Measurements from ENCODE around the gene PARD6B.
A peak's percentile ranks its signal among the peaks of the same experiment; 100 is the strongest.
"Not testable (repeated sequence)": the region's sequence is repeated elsewhere in the genome, so short reads cannot be mapped to it uniquely, and the experiment has no call there.

PARD6B gene, protein sequence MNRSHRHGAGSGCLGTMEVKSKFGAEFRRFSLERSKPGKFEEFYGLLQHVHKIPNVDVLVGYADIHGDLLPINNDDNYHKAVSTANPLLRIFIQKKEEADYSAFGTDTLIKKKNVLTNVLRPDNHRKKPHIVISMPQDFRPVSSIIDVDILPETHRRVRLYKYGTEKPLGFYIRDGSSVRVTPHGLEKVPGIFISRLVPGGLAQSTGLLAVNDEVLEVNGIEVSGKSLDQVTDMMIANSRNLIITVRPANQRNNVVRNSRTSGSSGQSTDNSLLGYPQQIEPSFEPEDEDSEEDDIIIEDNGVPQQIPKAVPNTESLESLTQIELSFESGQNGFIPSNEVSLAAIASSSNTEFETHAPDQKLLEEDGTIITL

DNA sequence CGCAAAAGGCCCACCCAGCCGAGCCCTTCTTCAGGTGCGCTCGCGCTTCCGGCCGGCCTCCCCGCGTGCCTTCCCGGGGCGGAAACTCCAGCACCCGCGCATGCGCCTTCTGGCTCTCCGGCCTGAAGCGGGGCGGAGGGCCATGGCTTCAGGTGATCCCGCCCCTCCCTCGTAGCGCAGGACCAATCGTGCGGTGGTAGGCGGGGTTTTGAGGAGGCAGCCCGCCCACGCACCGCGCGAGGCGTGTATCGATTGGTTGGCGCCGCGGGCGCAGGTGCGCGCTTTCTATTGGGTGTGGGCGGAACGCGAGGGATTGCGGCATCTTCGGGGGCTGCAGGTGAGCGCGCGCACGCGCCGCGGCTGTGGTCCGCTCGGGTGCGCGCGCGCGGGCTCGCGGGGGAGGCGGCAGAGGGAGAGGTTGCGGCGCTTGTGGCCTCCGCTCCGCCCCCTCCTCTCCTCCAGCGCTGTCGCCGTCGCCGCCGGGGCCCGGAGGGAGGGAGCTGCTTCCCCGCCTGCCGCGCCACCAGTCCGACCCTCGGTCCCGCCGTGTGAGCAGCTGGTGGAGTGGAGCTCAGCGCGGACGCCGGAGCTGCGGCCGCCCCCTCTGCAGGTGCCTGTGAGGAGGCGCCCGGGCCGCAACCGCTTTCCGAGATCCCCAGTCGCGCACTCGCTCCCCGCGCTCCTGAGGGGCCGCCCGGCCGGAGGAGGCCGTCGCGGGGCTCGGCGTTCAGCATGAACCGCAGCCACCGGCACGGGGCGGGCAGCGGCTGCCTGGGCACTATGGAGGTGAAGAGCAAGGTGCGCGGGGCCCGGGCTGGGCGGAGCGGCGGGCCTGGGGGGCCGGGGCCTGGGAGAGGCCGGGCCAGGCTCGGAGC is at the start of gene PARD6B:
Gene PARD6B, plus strand, starts transcription at position 526 of the 875 bp plus-strand sequence. Its CDS starts 207 bp downstream, at position 733.
- peak; percentile 97 to 98 for DNase-seq

DNA sequence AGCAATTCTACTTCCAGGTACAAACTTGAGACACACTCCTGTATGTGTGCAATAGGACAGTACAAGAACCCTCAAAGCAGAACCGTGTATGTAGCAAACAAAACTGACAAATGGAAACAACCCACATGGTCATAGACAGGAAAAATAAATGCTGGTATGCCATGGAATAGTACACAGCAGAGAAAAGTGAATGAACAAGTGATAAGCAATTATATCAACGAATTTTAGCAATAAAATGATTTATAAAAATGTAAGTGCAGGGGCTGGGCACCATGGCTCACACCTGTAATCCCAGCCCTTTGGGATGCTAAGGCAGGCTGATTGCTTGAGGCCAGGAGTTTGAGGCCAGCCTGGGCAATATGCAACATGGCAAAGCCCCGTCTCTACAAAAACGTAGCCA is 49.3 kb upstream of the PARD6B start:
- DNase-seq, result no peak

DNA sequence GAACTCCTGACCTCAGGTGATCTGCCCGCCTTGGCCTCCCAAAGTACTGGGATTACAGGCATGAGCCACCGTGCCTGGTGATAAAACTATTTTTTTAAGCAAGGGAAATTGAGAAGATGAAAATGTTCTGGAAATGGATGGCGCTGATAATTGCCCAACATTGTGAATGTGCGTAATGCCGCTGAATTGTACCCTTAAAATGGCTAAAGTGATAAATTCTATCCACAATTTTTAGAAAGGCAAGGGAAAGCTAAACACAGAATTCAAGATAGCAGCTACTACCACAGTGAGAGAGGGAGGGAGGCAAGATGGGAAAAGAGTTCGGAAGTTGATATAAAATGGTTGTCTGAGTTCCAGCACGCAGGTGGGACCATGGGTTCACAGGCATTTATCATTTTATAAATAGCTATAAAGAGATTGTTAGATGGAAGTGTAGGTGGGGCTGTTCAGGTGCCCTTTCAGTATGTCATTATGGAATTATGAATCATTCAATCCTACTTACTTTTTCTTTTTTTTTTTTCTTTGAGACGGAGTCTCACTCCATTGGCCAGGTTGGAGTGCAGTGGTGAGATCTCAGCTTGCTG is 48.3 kb upstream of the PARD6B start:
- no peak for DNase-seq

DNA sequence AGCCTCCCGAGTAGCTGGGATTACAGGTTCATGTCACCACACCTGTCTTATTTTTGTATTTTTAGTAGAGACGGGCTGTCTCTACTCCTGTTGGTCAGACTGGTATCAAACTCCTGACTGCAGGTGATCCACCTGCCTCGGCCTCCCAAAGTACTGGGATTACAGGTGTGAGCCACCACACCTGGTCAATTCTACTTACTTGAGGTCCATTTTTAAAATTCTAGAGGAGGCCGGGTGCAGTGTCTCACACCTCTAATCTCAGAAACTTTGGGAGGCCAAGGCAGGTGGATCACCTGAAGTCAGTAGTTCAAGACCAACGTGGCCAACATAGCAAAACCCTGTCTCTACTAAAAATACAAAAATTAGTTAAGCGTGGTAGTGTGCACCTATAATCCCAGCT is 47.8 kb upstream of the PARD6B start:
- no peak for DNase-seq

DNA sequence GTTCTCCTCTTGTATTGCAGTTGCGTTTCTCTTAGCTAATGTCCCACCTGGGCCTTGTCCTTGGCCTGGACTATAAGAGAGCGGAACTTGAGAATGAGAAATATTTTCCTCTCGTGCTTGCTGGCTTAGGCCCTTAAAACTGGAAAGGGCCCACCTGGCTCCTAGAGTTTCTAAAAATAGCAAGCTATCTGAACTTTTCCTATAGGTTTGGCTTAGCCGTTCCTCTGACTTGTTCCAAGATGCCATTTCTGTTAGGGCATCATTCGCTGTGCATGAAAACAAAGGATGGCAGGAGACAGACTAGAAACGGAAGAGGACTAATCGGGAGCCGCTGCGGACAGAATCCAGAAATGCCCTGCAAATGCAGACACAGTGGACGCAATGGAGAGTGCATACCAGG is 44.6 kb upstream of the PARD6B start:
- no peak for DNase-seq

DNA sequence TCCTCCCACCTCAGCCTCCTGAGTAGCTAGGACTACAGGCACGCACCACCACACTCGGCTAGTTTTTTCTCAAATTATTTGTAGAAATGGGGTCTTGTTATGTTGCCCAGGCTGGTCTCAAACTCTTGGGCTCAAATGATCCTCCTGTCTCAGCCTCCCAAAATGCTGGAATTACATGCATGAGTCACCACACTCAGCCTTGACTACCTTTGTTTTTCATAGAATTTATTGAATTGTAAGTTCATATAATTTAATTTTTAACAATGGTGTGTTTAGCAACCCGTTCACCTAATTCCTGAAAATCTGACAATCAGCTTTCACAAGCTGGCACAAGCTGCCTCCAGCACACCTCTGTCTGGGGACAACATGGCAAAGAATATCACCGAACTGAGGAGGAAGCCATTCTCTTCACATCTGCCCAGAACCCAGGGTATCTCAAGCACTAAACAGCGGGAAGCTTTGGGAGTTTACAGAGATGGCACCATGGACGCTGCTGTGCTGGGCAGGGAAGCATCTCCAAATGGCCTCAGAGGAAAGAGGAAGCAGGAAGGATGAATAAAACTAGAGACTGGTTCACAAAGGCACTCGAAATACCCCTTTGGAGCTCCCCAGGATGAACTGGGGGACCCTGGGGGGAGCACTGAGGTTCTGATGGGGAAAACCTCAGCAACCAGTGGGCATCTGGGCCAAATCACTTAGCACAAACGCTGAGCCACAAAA is 43.0 kb upstream of the PARD6B start:
- DNase-seq, result no peak

DNA sequence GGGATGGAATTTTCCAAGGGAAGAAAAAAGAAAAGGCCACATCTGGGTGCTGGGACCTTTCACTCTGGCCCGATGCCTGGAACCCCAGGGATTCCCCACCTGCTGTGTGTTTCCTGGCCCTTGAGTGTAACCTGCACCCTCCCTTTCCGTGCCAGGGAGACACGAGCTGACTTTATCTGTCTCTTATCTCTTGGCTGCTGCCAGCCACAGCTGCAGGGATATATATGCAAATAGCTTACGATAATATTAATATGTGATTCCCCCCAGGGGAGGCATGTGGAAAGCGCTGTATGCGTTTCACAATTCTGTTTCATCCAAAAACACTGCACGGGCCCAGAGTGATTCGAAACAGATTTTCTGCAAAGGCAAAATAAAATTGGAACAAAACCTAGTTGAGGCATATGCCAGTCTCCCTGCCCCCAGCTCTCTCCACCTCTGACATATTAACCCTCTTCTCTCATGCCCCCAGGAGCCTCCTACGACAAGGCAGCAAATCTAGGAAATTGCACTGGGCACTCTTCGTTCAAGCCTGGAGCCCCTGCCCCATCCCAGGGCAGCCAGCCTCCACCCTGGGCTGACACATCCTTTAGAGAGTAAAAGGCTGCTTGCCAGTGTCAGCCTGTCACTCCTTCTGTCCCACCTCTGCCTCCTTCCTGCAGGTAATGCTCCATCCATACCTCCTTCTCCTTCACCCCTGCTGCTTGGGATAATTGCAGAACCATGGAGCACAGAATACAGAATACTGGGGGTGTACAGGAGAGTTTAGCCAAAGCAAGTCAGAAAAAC is 41.3 kb upstream of the PARD6B start:
- DNase-seq, result no peak

DNA sequence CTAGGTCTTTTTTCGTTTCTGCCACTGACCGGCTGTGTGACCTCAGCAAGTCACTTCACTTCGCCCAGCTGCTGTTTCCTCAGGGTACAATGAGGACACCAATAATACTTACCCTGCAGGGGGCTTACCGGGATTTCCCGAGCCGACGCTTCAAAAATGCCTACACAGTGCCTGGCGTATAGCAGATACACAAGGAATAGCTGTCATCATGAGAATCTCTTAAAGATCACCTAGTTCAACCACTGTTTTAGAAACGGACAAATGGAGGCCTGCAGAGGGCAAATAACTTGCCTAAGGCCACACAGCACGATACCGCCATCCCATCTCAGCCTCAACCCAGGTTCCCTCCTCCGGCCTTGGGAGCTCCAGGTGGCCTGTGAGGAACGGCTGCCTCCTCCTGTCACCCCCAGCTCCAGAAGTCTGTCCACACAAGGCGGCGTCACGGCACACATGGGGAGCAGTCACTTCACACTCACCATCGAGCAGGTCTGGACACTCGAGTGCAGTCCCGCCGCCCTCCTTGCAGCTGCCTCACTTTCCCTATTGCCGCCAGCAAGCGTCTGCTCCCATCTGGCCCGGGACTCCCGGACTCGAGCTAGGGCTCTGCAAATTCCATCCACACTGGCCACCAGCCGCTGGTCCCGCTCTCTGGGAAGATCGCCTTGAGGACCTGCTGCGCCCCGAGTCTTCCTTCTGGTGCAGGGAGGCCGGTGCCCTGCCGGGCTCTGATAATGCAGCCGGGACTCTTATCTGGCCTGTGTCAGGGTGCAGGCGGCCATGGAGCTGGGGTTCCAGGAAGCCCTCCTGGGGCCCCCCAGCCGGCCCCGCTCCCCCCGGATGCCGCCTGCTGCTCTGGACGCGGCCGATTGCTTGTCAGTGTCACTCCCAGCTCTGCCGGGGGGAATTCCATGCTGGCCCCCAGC is 40.5 kb upstream of the PARD6B start, which contains the start of gene RIPOR3:
Gene RIPOR3, minus strand, starts transcription at position 893 of the 923 bp plus-strand sequence. Its CDS starts 414 bp downstream, at position 479.
- no peak for DNase-seq

DNA sequence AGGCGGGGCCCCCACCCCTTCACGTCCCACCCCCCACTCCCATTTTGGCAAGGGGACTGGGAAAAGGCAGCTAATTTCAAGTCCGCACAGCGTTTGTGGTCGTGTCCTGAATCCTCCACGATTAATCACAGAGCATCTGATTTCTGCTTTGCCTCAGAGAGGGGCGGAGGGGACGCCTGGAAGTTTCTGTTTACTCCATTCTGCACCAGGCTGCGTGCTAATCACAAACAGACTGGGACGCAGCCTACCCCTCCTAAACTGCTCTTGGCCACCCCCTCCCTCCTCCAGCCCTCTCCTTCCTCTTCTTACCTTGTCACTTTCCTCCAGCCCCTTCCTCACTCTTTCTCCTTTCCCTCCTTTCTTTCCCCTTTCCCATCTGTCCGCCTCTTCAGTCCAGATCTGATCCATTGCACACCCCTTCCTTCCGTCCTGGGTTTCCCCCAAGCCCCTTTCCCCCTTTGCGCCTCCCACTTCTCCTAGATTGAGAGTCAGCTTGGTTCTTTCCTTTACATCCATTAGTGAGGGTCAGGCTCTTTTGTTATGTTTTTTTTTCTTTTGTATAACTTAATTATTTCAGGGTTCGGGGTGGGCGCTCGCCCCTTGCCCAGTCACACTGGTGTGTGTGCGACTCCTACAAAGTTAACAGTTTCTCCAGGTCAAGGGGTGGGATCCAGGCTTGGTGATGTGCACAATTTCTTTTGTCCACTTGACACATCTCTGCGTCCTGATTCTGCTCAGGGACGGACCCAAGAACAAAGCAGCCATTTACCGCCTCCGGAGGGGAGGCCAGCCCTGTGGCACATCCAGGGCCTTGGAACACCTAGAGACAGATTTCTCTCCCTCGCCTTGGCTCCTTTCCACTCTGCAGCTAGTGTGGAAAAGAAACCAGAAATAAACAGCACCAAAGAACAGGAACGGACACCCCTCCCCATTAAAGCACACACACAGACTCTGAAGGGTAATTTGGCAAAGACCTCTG is 39.5 kb upstream of the PARD6B start:
- DNase-seq, result no peak

DNA sequence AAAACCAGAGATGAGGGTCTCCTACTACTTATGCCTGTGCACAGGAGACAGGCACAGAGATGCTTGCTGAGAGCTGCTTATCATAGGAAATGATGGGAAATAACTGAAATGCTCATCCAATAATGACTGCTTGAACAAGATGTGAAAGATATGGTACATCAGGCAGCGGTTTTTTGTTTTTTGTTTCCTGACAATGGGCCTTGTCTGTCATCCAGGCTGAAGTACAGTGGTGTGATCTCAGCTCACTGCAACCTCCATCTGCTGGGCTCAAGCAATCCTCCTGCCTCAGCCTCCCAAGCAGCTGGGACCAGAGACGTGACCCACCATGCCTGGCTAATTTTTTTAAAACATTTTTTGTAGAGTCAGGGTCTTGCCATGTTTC is 38.8 kb upstream of the PARD6B start:
- DNase-seq, result no peak

DNA sequence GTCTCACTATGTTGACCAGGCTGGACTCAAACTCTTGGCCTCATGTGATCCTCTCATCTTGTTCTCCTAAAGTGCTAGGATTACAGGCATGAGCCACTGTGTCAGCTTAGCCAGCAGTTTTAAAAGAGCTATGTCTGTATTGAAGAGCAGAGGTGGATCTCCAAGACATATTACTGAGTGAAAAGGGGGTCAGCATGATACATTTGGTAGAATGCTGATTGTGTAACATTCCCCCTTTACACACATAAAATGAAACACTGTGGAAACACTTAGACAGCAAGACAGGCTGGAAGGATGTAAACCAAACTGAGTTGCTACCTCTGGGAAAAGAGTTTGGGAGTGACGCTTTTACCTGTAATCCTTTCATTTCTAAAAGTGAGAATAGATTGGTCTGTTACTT is 38.4 kb upstream of the PARD6B start:
- DNase-seq, result no peak

DNA sequence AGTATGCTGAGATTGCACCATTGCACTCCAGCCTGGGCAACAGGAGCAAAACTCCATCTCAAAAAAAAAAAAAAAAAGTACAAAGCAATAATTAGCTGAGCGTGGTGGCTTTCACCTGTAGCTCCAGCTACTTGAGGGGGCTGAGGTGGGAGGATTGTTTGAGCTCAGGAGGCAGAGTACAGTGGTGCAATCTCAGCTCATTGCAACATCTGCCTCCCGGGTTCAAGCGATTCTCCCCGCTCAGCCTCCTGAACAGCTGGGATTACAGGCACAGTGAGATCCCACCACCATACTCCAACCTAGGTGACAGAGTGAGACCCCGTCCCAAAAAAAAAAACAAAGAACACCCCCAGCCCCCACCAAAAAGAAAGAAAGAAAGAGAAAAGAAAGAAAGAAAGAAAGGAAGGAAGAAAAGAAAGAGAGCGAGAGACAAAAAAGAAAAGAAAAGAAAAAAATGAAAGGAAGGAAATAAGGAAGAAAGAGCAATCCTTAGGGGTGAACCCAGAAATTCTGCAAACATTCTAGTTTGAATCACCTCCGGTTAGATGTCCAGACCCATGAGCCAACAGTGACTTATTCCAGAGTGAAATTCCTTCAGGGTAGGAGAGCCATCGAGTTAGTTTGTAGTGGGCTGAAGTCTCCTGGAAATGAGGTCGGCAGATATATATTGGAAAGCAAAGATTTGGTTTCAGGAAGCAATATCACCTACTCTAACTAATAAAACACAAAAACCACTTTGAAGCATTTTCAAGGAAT is 36.8 kb upstream of the PARD6B start:
- no peak for DNase-seq

DNA sequence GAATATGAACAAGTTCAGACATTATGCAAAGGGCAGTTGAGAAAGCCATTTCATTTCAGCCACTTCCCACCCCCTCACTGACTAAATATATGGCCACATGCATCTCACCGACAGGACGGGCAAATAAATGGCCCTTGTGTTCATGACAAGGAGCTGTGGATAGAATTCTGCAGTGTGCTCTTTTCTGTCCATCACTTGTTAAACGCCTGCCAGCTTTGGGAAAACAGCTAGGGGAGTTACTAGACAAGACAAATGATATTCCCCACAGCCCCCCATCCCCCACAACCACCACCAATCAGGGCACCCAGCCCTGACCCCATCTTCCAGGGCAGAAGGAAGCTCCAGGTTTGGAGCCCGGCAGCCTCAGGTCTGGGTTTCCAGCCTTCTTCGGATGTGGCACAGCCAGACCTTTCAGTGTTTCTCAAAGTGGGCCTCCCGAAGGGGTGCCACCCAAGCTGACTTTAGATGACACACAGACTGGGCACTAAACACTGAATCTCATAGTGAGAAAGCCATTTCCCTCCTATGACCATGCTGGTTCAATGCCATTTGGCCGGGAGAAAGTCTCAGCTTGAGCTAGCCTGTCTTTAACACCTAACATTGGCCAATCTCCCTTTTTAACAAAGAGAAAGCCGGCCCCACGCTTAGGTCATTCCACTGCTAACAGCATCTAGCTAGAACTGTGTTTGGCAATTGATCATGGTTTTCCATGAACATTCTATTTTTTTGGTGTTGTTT is 36.1 kb upstream of the PARD6B start:
- DNase-seq, result no peak

DNA sequence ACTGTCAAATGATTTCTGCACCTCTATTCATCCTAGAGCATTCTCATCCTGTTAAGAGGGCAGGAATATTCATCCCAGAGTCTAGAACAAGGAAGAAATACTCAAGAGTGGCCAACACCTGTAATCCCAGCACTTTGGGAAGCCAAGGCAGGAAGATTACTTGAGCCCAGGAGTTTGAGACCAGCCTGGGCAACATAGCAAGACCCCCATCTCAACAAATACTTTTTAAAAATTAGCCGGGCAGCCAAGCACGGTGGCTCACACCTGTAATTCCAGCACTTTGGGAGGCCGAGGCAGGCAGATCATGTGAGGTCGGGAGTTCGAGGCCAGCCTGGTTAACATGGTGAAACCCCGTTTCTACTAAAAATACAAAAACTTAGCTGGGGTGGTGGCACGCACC is 33.1 kb upstream of the PARD6B start:
- DNase-seq, result not testable (repeated sequence)

DNA sequence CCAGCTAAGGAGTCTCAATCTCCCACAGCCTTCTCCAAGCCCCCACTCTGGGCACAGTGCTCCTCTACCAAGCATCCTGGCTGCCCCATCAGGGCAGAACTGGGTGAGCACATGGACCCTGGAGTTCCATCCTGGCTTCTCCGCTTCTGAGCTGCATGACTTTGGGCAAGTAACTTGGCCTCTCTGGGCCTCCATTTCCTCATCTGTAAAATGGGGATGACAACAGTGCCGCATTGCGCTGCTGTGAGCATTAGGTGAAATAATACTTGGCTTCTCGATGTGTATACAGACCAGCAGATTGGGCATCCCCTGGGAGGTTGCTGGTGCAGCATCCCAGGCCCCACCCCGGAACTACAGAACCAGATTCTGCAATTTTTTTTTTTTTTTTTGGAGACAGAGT is 31.7 kb upstream of the PARD6B start:
- no peak for DNase-seq

DNA sequence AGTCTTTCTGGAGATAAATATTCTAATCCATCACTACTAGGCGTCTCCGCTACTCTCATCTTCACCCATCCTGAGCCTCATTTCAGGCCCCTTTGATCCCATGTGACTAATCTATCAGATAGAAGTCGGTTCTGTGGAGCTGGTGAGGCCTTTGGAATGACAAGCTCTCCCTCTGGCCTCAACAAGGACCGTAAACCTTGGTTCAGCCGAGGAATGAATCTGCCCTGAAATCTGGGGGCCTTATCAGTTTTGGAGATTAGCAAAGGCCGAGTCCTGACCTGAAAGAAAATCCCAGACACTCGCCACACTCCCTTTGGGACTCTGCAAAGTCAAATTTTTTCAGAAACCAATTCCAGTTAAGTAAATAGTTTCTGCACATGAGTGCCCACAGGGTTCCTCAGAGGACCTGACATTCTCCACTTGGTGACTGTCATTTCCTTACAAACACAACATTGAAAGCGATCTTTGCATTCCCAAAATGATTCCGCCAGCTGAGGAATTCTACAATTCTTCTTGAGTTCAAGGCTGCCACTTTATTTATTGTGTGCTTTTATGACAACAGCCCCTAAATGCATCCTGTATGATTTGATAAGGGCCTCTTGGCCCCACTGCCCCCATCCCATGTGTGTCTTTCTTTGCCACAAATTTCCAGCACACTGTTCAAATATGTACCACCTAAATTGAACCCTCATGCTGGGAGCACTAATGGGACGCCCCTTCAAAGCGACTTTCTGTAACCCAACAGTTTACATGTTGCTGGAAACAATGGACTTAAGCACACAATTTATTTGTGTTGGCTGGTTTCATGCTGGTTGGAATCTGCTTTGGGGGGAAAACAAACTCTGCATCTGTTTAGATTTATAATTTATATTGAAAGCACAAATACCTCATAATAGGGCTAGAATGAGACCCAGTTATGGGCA is 30.1 kb upstream of the PARD6B start:
- no peak for DNase-seq
